ENCODE results near the gene BMPR1B. TPM values are rescaled to one million over a fixed set of nuclear protein-coding genes. Genes with fewer than 3 reads are reported as not detected.

Gene BMPR1B
- total and polyA plus RNA-seq, 9 of the 15 experiments (the other 6 are each of a cell fraction or from before 2014, with no cell fraction given), result 0.01 TPM; not detected in 8

GRCh38 chr4:95183656-95184408 lies 426.1 kb downstream of the BMPR1B start:
- FAIRE-seq (no peak), ATAC-seq (no peak), DNase-seq (ENCODE audit: extremely low read depth in 1 of 4, low spot score in 3 of 4) (no peak)
- Histone ChIP-seq H3K4me2 (ENCODE audit: insufficient read depth, low read length) (no peak overlapping the region), H3K36me3 (ENCODE audit: control insufficient read depth, insufficient read depth, low read length) (no peaks in the 10 kb centered on the region), H2AFZ (ENCODE audit: low read depth, low read length) (no peak overlapping the region), H3K9ac (ENCODE audit: insufficient read depth in 1 of 2, low read depth in 2 of 2, low read length in 2 of 2) (no peak overlapping the region), H3K27ac (ENCODE audit: extremely low read depth, low read depth, low read length) (no peak overlapping the region), H3K4me3 (no peak overlapping the region), H3K9me1 (ENCODE audit: control insufficient read depth, insufficient read depth, low read length) (no peaks in the 10 kb centered on the region), H4K20me1 (replicated peaks; ENCODE audit: control insufficient read depth, insufficient read depth, low read length) (no peaks in the 10 kb centered on the region), H3K27me3 (ENCODE audit: control insufficient read depth in 2 of 2, insufficient read depth in 2 of 2, low read length in 2 of 2) (no peaks in the 10 kb centered on the region), H3K79me2 (ENCODE audit: control insufficient read depth, insufficient read depth, low read length) (no peaks in the 10 kb centered on the region), H3K4me1 (replicated peaks in 1 of 2; ENCODE audit: control insufficient read depth in 2 of 2, insufficient read depth in 2 of 2, low read length in 2 of 2) (peaks cover 7 to 21% of the 10 kb centered on the region in 2 experiments), H3K9me3 (replicated peaks; ENCODE audit: control insufficient read depth, insufficient read depth, low read depth, low read length) (no peaks in the 10 kb centered on the region)
- in situ Hi-C loops (cut with MboI) (no loop called here), intact Hi-C loops (cut with micrococcal nuclease) (no loop called here)
- CTCF ChIA-PET (ENCODE audit: low intra/inter-chr PET ratio), result no interaction called here
- WGBS (ENCODE audit: insufficient coverage, low coverage, missing lambda C conversion rate), result 5% methylated on average over 5 of the region's 5 CpGs
- POLR2A ChIA-PET, result no interaction called here
- no TSS peak for BruUV-seq (replicated peaks)
- no peak for TF ChIP-seq DMBX1 (CRISPR knock-in tag; IDR thresholded peaks at IDR 0.05; ENCODE audit: borderline replicate concordance)
- no peak for TF ChIP-seq ZNF143 (CRISPR knock-in tag; IDR thresholded peaks at IDR 0.05)
- TF ChIP-seq, protein P1, sequence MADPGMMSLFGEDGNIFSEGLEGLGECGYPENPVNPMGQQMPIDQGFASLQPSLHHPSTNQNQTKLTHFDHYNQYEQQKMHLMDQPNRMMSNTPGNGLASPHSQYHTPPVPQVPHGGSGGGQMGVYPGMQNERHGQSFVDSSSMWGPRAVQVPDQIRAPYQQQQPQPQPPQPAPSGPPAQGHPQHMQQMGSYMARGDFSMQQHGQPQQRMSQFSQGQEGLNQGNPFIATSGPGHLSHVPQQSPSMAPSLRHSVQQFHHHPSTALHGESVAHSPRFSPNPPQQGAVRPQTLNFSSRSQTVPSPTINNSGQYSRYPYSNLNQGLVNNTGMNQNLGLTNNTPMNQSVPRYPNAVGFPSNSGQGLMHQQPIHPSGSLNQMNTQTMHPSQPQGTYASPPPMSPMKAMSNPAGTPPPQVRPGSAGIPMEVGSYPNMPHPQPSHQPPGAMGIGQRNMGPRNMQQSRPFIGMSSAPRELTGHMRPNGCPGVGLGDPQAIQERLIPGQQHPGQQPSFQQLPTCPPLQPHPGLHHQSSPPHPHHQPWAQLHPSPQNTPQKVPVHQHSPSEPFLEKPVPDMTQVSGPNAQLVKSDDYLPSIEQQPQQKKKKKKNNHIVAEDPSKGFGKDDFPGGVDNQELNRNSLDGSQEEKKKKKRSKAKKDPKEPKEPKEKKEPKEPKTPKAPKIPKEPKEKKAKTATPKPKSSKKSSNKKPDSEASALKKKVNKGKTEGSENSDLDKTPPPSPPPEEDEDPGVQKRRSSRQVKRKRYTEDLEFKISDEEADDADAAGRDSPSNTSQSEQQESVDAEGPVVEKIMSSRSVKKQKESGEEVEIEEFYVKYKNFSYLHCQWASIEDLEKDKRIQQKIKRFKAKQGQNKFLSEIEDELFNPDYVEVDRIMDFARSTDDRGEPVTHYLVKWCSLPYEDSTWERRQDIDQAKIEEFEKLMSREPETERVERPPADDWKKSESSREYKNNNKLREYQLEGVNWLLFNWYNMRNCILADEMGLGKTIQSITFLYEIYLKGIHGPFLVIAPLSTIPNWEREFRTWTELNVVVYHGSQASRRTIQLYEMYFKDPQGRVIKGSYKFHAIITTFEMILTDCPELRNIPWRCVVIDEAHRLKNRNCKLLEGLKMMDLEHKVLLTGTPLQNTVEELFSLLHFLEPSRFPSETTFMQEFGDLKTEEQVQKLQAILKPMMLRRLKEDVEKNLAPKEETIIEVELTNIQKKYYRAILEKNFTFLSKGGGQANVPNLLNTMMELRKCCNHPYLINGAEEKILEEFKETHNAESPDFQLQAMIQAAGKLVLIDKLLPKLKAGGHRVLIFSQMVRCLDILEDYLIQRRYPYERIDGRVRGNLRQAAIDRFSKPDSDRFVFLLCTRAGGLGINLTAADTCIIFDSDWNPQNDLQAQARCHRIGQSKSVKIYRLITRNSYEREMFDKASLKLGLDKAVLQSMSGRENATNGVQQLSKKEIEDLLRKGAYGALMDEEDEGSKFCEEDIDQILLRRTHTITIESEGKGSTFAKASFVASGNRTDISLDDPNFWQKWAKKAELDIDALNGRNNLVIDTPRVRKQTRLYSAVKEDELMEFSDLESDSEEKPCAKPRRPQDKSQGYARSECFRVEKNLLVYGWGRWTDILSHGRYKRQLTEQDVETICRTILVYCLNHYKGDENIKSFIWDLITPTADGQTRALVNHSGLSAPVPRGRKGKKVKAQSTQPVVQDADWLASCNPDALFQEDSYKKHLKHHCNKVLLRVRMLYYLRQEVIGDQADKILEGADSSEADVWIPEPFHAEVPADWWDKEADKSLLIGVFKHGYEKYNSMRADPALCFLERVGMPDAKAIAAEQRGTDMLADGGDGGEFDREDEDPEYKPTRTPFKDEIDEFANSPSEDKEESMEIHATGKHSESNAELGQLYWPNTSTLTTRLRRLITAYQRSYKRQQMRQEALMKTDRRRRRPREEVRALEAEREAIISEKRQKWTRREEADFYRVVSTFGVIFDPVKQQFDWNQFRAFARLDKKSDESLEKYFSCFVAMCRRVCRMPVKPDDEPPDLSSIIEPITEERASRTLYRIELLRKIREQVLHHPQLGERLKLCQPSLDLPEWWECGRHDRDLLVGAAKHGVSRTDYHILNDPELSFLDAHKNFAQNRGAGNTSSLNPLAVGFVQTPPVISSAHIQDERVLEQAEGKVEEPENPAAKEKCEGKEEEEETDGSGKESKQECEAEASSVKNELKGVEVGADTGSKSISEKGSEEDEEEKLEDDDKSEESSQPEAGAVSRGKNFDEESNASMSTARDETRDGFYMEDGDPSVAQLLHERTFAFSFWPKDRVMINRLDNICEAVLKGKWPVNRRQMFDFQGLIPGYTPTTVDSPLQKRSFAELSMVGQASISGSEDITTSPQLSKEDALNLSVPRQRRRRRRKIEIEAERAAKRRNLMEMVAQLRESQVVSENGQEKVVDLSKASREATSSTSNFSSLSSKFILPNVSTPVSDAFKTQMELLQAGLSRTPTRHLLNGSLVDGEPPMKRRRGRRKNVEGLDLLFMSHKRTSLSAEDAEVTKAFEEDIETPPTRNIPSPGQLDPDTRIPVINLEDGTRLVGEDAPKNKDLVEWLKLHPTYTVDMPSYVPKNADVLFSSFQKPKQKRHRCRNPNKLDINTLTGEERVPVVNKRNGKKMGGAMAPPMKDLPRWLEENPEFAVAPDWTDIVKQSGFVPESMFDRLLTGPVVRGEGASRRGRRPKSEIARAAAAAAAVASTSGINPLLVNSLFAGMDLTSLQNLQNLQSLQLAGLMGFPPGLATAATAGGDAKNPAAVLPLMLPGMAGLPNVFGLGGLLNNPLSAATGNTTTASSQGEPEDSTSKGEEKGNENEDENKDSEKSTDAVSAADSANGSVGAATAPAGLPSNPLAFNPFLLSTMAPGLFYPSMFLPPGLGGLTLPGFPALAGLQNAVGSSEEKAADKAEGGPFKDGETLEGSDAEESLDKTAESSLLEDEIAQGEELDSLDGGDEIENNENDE (IDR thresholded peaks at IDR 0.05; ENCODE audit: low read depth, low read length), result no peak
- no peak for TF ChIP-seq MYC (IDR thresholded peaks at IDR 0.05; ENCODE audit: low read depth, low read length)
- TF ChIP-seq MYC (CRISPR knock-in tag; IDR thresholded peaks at IDR 0.05; ENCODE audit: borderline replicate concordance, low read depth), result no peak
- no peak for TF ChIP-seq NR0B1 (IDR thresholded peaks at IDR 0.05; ENCODE audit: partially characterized antibody)
- no peak for TF ChIP-seq THRAP3 (IDR thresholded peaks at IDR 0.05; ENCODE audit: borderline replicate concordance)
- no peak for TF ChIP-seq SP2 (IDR thresholded peaks at IDR 0.05; ENCODE audit: extremely low read depth, low read depth, low read length, poor library complexity, severe bottlenecking)
